Measurements from ENCODE around the gene ZNF407.

DNA sequence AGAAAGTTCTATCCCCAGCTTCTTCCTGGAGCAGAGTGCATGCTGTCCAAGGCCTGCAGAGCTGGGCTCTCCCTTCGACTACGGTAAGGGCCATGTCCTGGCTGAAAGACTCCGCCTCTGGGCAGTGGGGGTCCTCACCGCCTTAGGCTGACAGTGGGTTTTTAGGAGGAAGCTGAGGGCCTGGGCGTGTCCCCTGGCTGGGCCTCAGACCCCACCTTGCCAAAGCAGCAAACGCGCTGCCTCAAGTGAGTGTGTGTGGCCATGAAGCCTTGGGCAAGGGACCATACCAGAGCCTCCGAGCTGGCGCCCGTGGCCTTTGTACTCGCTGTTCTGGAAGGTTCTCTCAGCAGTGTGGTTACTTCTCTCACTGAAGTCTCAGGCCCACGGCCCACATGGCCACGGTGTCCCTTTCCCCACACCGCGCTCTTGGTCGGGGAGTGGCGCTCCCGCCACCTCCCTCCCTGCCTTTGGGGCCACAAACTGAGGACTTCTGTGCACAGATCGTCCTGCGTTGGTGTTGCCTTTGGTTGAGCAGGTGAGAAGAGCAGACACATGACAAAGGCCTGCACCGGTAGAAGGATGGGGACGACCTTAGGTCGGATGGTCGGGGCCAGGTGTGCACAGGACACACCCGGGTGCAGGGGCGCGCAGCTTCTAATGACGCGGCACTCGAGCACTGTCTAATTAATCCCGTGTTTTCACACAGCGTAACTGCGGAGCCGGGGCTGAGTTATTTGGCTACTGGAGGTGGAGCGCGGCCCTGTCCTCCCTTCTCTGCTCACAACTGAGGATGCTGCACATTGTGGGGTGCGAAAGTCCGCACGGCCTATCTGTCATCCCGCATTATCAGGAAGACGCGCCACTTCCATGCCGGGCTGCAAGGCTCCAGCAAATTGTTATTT is 489.7 kb downstream of the ZNF407 start:
- TF ChIP-seq, protein P1, sequence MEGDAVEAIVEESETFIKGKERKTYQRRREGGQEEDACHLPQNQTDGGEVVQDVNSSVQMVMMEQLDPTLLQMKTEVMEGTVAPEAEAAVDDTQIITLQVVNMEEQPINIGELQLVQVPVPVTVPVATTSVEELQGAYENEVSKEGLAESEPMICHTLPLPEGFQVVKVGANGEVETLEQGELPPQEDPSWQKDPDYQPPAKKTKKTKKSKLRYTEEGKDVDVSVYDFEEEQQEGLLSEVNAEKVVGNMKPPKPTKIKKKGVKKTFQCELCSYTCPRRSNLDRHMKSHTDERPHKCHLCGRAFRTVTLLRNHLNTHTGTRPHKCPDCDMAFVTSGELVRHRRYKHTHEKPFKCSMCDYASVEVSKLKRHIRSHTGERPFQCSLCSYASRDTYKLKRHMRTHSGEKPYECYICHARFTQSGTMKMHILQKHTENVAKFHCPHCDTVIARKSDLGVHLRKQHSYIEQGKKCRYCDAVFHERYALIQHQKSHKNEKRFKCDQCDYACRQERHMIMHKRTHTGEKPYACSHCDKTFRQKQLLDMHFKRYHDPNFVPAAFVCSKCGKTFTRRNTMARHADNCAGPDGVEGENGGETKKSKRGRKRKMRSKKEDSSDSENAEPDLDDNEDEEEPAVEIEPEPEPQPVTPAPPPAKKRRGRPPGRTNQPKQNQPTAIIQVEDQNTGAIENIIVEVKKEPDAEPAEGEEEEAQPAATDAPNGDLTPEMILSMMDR (IDR thresholded peaks at IDR 0.05; ENCODE audit: insufficient read depth, low read length, poor library complexity, severe bottlenecking) = no peak
- no peak for TF ChIP-seq EZH2phosphoT487 (conservative IDR thresholded peaks at IDR 0.05; ENCODE audit: low read length)
